Measurements from ENCODE around the gene MEGF6. TPM values are rescaled to one million over a fixed set of nuclear protein-coding genes. Genes with fewer than 3 reads are reported as not detected.

MEGF6 gene
- total and polyA plus RNA-seq, 11 donors: 1.9 to 16.2 (median 5.1) TPM

DNA sequence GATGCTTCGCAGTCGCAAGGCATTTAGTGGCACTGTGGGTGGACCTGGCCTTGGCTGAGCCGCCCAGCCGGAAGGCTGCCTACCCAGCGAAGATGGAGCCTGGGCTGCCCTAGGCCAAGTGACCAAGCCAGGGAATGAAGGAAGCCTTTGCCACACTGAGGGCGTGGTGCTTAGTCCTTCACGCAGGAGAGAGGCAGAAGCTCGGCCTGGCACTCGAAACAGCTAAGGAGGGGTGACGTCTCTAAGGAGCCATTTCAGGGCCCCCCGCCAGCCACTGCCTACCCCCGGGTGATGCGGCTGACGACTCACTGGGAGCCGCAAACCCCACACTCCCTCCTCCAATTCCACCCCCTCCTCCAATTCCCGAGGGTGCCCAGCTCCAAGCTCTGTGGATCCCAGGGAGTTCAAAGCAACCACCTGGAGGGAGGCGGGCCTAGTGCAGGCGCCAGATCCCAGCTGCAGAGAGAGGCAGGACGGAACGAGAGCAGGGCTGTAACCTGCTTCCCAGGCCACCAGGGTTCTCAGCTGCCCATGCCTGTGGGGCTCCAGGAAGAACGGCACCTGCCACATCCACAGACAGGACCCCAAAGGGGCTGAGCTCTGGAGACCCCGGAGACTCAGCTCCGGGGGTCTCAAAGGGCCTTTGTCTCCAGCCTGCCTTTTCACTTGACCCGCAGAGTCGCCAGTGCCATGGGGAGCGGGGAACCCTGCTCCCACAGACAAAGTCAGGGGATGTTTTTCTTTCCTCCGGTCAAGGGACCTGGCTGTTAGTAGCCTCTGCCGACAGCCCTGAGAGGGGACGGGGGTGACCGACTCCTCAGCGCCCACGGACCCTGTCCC is 81.0 kb downstream of the MEGF6 start:
- ATAC-seq: peak in 1 of 4 donors; percentile 27
- TF ChIP-seq POLR2A (IDR thresholded peaks at IDR 0.05): no peak
- TF ChIP-seq, protein P1, sequence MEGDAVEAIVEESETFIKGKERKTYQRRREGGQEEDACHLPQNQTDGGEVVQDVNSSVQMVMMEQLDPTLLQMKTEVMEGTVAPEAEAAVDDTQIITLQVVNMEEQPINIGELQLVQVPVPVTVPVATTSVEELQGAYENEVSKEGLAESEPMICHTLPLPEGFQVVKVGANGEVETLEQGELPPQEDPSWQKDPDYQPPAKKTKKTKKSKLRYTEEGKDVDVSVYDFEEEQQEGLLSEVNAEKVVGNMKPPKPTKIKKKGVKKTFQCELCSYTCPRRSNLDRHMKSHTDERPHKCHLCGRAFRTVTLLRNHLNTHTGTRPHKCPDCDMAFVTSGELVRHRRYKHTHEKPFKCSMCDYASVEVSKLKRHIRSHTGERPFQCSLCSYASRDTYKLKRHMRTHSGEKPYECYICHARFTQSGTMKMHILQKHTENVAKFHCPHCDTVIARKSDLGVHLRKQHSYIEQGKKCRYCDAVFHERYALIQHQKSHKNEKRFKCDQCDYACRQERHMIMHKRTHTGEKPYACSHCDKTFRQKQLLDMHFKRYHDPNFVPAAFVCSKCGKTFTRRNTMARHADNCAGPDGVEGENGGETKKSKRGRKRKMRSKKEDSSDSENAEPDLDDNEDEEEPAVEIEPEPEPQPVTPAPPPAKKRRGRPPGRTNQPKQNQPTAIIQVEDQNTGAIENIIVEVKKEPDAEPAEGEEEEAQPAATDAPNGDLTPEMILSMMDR (IDR thresholded peaks at IDR 0.05): no peak
- Histone ChIP-seq H3K27me3 (no peaks in the 10 kb centered on the region), H3K36me3 (no peaks in the 10 kb centered on the region), H3K4me3 (peak overlapping the region; percentile 39 to 86 (median 69)), H3K4me1 (peaks cover 5 to 42% (median 20%) of the 10 kb centered on the region in 12 donors), H3K27ac (peak overlapping the region; percentile 52 to 87 (median 76)), H3K9me3 (no peaks in the 10 kb centered on the region)
- WGBS, 4 donors: 38 to 46% (median 40%) methylated on average over 18 to 32 of the region's 32 CpGs
- intact Hi-C loops (cut with DNase I): no loop called here
- DNase-seq: no peak

DNA sequence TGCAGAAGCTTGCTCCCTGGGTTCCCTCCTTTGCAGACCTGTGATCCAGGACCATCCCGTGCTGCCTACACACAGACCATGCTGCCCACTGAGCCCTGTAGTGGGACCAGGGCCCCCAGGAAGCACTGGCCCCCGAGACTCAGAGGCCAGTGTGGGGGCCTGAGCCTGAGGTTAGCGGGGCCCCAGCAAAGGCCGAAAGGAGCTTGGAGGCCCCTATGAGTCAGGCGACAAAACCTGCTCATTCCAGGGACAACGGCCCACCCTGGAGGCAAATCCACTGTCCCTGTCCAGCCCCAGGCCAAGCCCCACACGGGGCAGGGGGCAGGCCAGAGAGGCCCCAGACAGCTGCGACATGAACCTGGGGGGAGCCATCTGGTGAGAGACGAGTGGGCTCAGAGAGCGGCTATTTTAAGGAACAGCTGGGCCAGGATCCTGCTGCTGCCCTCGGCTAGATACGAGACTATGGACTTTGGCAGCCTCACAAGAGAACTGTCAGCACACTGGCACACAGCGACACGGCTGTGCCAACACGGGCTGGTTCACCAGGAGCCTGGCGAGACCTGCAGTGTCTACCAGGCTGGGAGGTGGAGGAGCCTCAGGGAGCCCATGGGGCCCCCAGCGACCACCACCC is 82.1 kb downstream of the MEGF6 start:
- H3K36me3 ChIP-seq: no peaks in the 10 kb centered on the region
- 48 to 54% (median 51%) methylated on average over 14 to 17 of the region's 17 CpGs for WGBS, 4 donors
- peaks cover 5 to 42% (median 20%) of the 10 kb centered on the region in 12 donors for H3K4me1 ChIP-seq
- intact Hi-C loops (cut with DNase I): loop anchor here in 2 of 10 donors (2.0 to 5.0 kb wide), 2 partner anchors 20 to 42 kb away; no protein-coding TSS in a partner anchor
- H3K9me3 ChIP-seq: no peaks in the 10 kb centered on the region
- H3K4me3 ChIP-seq: peak overlapping the region in 2 of 12 donors; percentile 69 to 85
- peak; percentile 76 to 89 (median 81) for DNase-seq
- H3K27me3 ChIP-seq: no peaks in the 10 kb centered on the region
- peak overlapping the region in 11 of 12 donors; percentile 60 to 87 (median 73) for H3K27ac ChIP-seq
- TF ChIP-seq, protein P1 (IDR thresholded peaks at IDR 0.05): no peak
- TF ChIP-seq POLR2A (IDR thresholded peaks at IDR 0.05): no peak
- ATAC-seq: peak; percentile 77 to 88 (median 85)

DNA sequence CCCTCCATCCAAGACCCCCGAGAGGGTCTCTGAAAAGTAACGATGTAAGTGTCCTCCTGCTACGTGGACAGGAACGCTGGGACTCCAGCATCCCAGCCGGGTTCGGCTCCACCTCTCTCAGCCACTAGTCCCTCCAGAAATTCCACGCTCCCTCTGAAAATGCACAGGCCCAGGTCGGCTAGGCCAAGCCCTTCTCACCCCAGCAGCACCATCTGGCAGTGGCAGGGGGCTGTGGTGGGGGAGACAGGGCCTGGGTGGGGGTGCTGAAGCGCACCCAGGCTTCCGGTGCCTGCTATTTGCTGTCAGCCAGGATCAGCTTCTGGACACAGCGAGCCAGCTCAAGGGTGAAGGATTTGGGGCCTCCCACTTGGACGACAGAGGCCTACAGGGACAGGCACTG is 83.5 kb downstream of the MEGF6 start:
- Histone ChIP-seq H3K9me3 (no peaks in the 10 kb centered on the region), H3K4me1 (peaks cover 5 to 42% (median 20%) of the 10 kb centered on the region in 12 donors), H3K27ac (no peak overlapping the region), H3K27me3 (no peaks in the 10 kb centered on the region), H3K36me3 (no peaks in the 10 kb centered on the region), H3K4me3 (no peak overlapping the region)
- ATAC-seq: no peak
- intact Hi-C loops (cut with DNase I): loop anchor here in 2 of 10 donors (2.0 to 5.0 kb wide), 2 partner anchors 21 to 40 kb away; no protein-coding TSS in a partner anchor
- WGBS, 4 donors: 72 to 85% (median 81%) methylated on average over 10 to 12 of the region's 12 CpGs
- TF ChIP-seq POLR2A (IDR thresholded peaks at IDR 0.05): no peak
- TF ChIP-seq, protein P1 (IDR thresholded peaks at IDR 0.05): no peak
- DNase-seq: no peak

All from heart left ventricle (tissue), 16 donors.